PFSK-1 (cell line): ENCODE results near the gene FOXK1.

ENCODE experiments used
- FOXP2 ChIP-seq: optimal IDR thresholded peaks from 2 replicates; pipeline ENCODE3; 2011; ENCODE audit warnings: borderline replicate concordance, control low read depth, inconsistent platforms; ENCODE audit not compliant: insufficient read depth; ENCODE audit errors: extremely low read length, extremely low read depth
- POLR2AphosphoS5 ChIP-seq: IDR thresholded peaks from 2 replicates; pipeline ENCODE4 v1.6.1; 2012; ENCODE audit warnings: low read depth, mild to moderate bottlenecking, control low read depth, low read length, moderate library complexity
- SIN3A ChIP-seq: IDR thresholded peaks from 2 replicates; pipeline ENCODE4 v1.6.1; 2012; ENCODE audit warnings: mild to moderate bottlenecking, low read length, moderate library complexity, borderline replicate concordance; ENCODE audit not compliant: insufficient read depth
- TAF1 ChIP-seq: IDR thresholded peaks from 2 replicates; pipeline ENCODE4 v1.6.1; 2012; ENCODE audit warnings: low read length, control low read depth, borderline replicate concordance; ENCODE audit not compliant: insufficient read depth
- TF ChIP-seq, protein P1 (sequence below), 2 experiments: IDR thresholded peaks; 2 replicates each; pipeline versions ENCODE4 v1.6.1 to v1.8.0; 2011 to 2012; ENCODE audit warnings: low read depth in 2 of 2, low read length in 2 of 2, control low read depth in 1 of 2, inconsistent platforms in 1 of 2, mild to moderate bottlenecking in 1 of 2, moderate library complexity in 1 of 2; ENCODE audit not compliant: insufficient read depth in 1 of 2

The FOXK1 gene

DNA sequence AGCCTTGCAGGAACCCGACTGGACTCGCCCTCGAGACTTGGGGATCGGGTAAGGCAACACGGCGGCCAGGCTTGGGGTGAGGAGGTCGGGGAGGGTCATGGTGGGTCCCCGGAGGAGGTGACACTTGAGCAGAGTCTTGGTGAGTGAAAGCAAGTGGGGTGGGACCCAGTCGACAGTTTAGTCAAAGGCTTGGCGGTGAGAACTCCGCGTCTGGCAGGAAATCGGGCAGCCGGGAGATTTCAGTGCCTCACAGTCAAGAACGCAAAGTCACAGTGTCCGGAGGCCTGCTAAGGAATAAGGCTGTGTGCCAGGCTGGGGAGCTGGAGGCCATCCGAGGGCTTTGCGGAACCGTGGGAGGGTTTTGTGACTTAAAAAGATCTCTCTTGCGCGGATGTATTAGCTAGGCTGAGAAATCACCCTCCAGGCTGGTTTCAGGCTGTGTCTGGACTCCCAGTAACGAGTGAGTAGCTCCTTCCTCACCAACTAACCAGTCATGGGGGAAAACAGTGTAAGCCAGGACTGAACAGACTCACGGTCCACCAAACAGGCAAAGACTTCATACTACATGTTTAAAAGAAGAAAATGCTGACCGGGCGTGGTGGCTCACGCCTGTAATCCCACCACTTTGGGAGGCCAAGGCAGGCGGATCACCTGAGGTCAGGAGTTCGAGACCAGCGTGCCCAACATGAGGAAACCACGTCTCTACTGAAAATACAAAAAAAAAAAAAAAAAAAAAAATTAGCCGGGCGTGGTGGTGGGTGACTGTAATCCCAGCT, 93.9 kb downstream of the FOXK1 start:
- TF ChIP-seq FOXP2 = no peak
- no peak for TF ChIP-seq POLR2AphosphoS5
- TF ChIP-seq TAF1 = no peak
- TF ChIP-seq, protein P1, sequence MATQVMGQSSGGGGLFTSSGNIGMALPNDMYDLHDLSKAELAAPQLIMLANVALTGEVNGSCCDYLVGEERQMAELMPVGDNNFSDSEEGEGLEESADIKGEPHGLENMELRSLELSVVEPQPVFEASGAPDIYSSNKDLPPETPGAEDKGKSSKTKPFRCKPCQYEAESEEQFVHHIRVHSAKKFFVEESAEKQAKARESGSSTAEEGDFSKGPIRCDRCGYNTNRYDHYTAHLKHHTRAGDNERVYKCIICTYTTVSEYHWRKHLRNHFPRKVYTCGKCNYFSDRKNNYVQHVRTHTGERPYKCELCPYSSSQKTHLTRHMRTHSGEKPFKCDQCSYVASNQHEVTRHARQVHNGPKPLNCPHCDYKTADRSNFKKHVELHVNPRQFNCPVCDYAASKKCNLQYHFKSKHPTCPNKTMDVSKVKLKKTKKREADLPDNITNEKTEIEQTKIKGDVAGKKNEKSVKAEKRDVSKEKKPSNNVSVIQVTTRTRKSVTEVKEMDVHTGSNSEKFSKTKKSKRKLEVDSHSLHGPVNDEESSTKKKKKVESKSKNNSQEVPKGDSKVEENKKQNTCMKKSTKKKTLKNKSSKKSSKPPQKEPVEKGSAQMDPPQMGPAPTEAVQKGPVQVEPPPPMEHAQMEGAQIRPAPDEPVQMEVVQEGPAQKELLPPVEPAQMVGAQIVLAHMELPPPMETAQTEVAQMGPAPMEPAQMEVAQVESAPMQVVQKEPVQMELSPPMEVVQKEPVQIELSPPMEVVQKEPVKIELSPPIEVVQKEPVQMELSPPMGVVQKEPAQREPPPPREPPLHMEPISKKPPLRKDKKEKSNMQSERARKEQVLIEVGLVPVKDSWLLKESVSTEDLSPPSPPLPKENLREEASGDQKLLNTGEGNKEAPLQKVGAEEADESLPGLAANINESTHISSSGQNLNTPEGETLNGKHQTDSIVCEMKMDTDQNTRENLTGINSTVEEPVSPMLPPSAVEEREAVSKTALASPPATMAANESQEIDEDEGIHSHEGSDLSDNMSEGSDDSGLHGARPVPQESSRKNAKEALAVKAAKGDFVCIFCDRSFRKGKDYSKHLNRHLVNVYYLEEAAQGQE (IDR thresholded peaks at IDR 0.05; ENCODE audit: insufficient read depth in 1 of 2, low read depth in 2 of 2, low read length in 2 of 2) = no peak
- no peak for TF ChIP-seq SIN3A

DNA sequence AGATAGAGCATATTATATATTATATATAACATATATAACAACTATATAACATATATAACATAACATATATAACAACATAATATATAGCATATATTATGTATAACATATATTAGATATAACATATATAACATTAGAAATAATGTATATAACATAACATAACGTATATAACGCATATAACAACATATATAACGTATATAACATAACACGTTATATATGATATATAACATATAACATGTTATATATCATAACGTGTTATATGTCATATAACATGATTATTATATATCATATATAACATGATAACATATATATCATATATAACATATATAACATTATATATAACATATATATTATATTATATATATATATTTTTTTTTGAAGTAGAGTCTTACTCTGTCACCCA, 97.0 kb downstream of the FOXK1 start:
- TF ChIP-seq POLR2AphosphoS5 = no peak
- TF ChIP-seq SIN3A = no peak
- TF ChIP-seq, protein P1 (IDR thresholded peaks at IDR 0.05; ENCODE audit: insufficient read depth in 1 of 2, low read depth in 2 of 2, low read length in 2 of 2) = no peak
- no peak for TF ChIP-seq TAF1
- TF ChIP-seq FOXP2 = no peak

DNA sequence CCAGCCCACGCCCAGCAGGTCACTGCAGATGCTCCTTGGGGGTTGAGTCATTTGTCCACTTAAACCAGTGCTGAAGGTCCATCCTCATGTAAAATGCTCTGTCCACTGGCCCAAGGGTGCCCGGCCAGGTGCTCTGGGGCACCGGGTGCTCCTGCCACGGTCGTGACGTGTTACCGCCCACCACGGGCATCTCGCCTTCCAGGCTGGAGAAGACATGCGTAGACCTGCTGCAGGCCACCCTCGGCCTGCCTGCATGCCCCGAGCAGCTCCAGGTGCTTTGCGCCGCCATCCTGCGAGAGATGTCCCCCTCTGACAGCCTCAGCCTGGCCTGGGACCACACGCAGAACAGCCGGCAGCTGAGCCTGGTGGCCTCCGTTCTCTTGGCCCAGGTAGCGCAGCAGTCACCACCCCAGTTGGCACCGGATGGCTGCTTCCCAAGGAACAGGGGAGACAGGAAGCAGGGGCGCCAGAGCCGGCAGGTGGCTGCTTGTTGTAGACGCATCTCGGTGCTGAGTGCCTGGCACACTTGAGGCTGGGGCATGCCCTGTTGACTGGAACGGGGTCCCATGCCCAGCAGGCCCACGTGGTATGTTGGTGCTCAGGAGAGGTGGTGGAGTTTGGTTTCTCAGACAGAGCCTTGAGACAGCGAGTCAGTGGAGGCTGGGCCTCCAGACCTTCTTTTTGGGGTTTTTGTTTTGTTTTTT, 99.4 kb downstream of the FOXK1 start:
- TF ChIP-seq, protein P1 (IDR thresholded peaks at IDR 0.05; ENCODE audit: insufficient read depth in 1 of 2, low read depth in 2 of 2, low read length in 2 of 2) = no peak
- TF ChIP-seq TAF1 (no peak), POLR2AphosphoS5 (no peak), FOXP2 (no peak), SIN3A (no peak)

DNA sequence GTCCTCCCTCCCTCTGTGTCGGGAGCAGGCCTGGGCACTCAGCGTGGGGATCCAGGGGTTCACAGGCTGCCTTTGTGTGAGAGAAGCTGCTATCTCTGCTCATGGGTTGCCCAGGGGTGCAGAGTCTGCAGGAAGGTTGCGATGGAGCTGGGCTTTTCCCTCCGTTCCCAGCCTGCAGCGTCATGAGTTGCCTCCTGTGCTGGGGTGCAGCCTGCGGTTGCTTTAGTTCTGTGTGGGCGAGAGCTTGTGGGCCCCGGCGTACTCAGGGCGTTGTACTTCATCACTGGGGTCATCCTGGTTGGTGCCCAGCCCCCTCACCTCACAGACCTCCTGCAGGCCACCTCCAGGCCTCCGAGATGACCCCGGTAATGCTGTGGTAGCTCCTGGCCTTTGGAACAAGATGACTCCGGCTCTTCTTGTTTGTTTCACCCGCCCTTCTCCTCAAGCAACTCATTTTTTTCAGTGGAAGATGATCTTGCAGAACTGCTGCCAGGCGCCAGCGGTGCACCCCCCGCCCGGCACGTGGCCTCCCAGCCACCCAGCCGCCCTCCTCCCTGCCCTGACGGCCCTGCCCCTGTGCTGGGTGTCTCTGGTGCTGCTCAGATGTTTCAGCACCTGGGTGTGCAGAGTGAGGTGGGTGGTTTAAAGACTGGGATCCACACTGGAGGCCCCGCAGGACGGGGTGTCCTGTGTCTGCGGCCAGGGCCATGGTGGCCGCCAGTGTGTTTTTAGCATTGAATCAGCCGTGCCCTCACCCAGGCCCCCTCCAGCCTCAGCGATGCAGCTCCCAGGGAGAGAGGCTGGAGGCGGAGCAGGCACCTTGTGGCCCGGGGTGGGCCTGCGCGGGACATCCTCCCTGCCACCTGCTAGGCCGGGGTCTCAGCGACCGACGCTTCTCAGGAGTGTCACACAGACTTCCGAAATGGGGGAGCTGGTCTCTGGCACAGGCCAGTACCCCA, 100.5 kb downstream of the FOXK1 start:
- TF ChIP-seq TAF1 = no peak
- no peak for TF ChIP-seq POLR2AphosphoS5
- no peak for TF ChIP-seq FOXP2
- TF ChIP-seq SIN3A = no peak
- TF ChIP-seq, protein P1 (IDR thresholded peaks at IDR 0.05; ENCODE audit: insufficient read depth in 1 of 2, low read depth in 2 of 2, low read length in 2 of 2) = no peak
